ENCODE results near the gene BLACAT1.
"Not testable (repeated sequence)": the region's sequence is repeated elsewhere in the genome, so short reads cannot be mapped to it uniquely, and the experiment has no call there.

- TF ChIP-seq CTCF (IDR thresholded peaks at IDR 0.05; ENCODE audit: borderline replicate concordance, extremely low read depth, low read length, poor library complexity, severe bottlenecking); EZH2 (IDR thresholded peaks at IDR 0.05; ENCODE audit: borderline replicate concordance, low read depth, low read length, severe bottlenecking): not testable (repeated sequence)
These were observed 23.2 kb downstream of the BLACAT1 start for GRCh38 chr1:205432692-205433091.
